HG03103 (cell line): ENCODE measurements around the gene SERPINB8.
"Not testable (repeated sequence)": the region's sequence is repeated elsewhere in the genome, so short reads cannot be mapped to it uniquely, and the experiment has no call there.

Experiments used
- ATAC-seq: cut with Tn5 transposase; IDR thresholded peaks from one replicate; pipeline ENCODE4 v1.9.1; 2021; ENCODE audit warnings: low read depth; ENCODE audit not compliant: unreplicated experiment

Gene SERPINB8, protein sequence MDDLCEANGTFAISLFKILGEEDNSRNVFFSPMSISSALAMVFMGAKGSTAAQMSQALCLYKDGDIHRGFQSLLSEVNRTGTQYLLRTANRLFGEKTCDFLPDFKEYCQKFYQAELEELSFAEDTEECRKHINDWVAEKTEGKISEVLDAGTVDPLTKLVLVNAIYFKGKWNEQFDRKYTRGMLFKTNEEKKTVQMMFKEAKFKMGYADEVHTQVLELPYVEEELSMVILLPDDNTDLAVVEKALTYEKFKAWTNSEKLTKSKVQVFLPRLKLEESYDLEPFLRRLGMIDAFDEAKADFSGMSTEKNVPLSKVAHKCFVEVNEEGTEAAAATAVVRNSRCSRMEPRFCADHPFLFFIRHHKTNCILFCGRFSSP

DNA sequence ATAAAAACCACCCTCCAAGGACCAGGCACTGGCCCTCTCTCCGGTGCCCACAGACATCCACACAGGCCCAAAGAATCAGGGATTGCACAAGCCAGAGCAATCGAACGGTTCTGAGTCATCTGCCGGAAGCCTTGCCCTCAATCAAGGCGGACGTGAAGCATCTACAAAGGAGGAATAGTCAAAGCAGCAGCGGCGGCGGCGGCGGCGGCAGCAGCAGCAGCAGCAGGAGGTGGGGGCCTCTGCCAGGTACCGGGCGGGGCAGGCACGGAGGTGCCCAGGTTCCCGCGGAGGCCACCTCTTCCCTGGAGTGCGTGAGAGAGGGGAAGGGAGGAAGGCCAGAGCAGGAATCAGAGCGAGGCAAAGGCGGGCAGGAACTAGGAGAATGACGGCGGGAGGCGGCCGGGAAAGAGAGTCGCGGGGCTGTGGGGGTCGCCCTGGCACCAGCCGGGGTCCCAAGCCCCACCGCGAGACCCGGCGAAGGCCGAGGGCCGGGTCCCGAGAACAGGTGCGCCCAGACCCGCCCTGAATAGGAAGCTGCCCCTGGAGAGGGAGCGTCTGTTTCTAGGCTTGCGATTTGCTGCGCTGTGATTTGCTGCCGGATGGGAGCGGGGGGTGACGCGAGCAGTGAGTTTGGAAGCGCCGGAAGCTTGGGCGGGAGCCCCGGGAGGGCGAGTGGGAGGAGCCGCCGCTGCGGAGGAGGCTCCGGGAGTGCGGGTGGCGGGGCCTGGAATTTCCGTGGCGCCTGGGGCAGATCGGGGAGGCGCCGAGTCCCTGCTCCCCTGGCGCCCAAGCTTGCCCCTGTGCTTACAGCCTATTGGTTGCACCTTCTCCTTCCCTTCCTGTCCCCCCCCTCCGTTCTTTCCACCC is at the start of gene SERPINB8:
TSS of gene SERPINB8 (plus strand) at position 140 of the 867 bp plus-strand sequence. CDS start 8,228 bp downstream, outside the sequence.
- peak; percentile 88 for ATAC-seq

- no peak for ATAC-seq
These were observed 47.8 kb upstream of the SERPINB8 start for GRCh38 chr18:63922049-63922448.

DNA sequence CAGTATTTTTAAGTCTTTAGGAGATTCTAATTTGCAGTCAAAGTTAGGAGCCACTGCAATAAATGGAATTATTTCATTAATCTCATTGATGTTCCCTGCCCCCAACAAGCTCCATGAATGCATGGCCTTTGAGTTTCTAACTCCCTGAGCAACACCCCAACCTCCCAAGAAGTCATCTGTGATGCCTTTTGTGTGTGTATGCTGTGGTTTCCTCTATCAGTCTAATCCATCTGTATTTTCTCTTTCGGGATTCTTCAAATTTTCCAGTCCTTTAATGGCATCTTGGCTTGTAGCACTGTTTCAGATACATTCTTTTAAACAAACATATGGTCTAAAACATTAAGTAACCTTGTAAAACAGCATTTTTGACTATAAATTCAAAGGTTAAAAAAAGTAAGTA is 45.3 kb upstream of the SERPINB8 start:
- ATAC-seq, result no peak

DNA sequence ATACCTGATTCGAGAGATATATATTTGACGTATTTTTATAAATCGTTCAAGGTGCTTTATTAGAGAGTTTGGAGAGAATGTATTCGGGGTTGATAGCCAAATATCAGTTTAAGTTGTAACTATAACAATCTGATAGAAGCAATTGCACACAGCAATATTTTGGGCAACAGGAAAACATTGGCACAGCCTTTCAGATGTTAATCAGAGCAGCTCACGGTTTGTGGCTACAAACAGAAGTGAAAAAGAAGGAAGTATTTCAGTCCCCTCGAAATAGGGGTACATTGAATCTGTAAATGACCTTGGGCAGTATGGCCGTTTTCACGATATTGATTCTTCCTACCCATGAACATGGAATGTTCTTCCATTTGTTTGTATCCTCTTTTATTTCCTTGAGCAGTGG is 41.5 kb upstream of the SERPINB8 start:
- no peak for ATAC-seq

DNA sequence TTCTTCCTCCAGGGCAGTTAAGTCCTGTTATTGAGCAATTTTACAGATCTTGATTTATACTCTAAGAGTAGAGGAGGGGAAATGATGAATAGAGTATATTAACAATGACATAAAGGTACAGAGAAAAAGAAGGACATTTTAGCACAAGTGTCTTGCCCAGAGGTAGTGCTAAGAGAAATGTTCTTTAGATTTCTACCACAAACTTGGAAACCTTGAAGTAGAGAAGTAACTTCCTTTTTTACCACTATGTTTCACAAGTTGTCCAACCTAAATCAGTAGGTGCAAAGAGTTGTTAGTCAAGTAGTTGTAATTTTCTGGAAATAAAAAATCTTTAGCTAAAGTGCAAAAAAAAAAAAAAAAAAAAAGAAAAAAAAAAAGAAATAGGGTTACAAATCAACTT is 40.5 kb upstream of the SERPINB8 start:
- ATAC-seq, result not testable (repeated sequence)

DNA sequence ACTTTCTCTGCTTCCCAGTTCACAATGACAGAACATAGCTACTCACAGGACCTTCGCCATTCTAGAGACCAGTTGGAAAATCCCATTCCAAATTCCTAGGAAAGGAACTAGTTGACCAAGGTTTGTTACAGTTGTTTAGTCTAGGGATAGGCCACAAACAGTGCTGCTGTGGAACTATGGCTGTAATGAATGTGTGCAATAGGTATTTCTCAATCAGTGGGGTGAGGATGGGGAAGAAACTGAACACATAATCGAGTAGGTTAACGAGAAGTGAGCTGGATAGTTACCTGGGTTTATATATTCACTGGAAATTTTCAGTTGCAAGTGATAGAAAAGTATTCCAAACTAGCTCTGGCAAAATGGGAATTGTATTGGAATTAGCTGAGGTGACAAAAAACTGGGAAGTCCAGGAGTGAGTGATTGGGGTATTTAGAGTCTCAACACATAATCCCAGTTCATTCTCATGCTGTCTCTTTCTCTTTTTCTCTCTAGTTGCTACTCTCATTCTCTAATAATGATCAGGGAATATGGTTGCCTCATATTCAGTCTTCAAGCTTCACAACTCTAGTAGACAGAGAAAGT is 39.0 kb upstream of the SERPINB8 start:
- no peak for ATAC-seq

- ATAC-seq, result peak; percentile 97
These were observed 33.5 kb upstream of the SERPINB8 start for GRCh38 chr18:63936156-63936931.

- peak; percentile 26 for ATAC-seq
These were observed 32.9 kb upstream of the SERPINB8 start for GRCh38 chr18:63936932-63937393.

DNA sequence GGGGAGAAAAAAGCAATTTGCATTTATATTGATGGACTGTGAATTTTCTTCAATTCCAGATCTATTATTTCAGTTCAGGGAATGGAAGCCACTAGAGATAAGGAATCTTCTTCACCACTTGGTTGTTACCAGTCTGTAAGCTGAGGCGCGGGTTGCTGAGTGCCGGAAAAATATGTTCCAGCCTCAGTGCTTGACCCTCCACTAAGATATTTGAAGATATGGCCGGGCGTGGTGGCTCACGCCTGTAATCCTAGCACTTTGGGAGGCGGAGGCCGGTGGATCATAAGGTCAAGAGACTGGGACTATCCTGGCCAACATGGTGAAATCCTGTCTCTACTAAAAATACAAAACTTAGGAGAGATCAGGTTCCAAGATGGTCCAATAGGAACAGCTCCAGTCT is 29.9 kb upstream of the SERPINB8 start:
- no peak for ATAC-seq

DNA sequence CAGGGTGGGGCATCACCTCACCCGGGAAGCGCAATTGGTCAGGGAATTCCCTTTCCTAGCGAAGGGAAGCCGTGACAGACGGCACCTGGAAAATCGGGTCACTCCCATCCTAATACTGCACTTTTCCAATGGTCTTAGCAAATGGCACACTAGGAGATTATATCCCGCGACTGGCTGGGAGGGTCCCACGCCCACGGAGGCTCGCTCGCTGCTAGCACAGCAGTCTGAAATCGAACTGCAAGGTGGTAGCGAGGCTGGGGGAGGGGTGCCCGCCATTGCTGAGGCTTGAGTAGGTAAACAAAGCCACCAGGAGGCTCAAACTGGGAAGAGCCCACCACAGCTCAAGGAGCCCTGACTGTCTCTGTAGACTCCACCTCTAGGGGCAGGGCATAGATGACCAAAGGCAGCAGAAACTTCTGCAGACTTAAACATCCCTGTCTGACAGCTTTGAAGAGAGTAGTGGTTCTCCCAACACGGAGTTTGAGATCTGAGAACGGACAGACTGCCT is 29.3 kb upstream of the SERPINB8 start:
- ATAC-seq, result not testable (repeated sequence)

DNA sequence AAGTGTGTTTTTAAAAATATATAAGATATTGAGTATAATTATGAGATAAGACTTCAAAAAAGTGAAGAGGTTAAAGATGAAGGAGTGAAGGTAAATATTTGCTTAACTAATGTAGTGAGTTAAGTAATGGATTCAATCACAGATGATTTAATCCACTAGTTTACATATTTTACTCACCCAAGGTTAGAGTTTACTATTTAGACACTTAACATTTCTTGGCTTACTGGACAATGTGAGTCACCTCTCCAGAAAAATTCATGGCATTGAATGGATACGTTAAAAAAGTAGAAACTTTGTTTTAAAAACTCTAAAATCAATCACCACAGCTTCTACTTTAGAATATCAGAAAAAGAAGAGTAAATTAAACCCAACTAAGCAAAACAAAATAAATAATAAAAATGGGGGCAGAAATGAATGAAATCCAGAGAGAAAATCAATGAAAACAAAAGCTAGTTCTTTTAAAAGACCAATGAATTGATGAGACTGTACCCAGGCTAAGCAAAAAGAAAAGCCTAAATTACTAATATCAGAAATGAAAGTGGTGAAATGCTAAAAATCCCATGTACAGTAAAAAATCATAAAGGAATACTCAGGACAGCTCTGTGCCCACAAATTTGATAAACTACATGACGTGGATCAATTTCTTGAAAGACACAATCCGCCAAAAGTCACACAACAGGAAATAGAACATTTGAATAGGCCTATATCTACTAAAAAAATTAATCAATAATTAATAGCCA is 22.7 kb upstream of the SERPINB8 start:
- no peak for ATAC-seq

DNA sequence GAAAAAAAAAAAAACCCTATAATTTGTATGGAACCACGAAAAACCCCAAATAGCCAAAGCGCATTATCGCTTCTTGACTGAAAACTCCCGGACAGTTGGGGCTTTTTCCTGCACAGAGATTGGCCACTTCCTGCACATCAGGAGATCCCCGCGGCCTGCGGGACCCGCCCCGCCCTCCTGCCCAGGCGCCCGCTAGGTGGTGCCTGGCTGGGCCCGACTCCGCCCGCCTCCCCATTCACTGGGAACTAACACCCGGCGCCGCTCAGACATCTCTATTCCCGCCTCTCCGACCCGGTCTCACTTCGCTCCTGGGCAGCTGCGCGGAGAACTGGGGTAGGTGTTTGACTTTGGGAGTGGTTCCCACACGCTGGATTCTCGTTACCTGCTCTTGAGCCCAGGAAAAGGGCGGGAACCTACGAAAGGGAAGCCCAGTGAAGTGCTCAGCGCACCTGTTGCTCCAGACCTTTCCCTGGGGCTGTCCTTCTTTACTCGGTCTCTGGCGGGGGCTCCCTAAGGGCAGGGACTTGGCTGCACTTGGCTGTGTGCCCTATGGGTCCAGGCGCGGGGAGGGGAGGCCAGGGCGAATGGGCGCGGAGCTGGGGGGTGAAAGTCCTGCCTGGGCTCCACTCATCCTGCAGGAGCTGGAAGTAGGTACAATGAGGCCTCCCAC is 20.7 kb upstream of the SERPINB8 start, which contains the start of gene HMSD:
TSS of gene HMSD (plus strand) at position 234 of the 670 bp plus-strand sequence. CDS start 4,155 bp downstream, outside the sequence.
- ATAC-seq, result peak; percentile 86

- peak; percentile 43 for ATAC-seq
These were observed 18.6 kb upstream of the SERPINB8 start for GRCh38 chr18:63951302-63951705.

DNA sequence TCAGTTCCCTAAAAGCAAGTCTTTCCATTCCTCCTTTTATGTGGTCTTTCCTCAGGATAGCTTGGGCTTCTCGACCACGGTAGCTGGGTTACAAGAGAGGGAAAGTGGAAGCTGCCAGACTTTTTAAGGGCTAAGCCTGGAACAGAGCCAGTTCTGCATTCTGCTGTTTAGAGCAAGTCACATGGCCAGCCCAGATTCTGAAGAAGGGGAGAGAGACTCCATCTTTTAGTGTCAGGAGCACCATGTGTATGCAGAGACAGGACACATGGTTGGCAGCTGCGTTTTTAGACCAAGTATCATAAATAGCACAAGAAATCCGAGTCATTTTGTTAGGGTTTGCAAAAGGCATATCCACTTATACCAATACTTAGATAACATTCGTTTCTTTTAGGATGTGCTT is 16.1 kb upstream of the SERPINB8 start:
- no peak for ATAC-seq

- no peak for ATAC-seq
These were observed 13.1 kb upstream of the SERPINB8 start for GRCh38 chr18:63956755-63957154.

GRCh38 chr18:63960891-63961290 is 9.0 kb upstream of the SERPINB8 start:
- ATAC-seq, result no peak

DNA sequence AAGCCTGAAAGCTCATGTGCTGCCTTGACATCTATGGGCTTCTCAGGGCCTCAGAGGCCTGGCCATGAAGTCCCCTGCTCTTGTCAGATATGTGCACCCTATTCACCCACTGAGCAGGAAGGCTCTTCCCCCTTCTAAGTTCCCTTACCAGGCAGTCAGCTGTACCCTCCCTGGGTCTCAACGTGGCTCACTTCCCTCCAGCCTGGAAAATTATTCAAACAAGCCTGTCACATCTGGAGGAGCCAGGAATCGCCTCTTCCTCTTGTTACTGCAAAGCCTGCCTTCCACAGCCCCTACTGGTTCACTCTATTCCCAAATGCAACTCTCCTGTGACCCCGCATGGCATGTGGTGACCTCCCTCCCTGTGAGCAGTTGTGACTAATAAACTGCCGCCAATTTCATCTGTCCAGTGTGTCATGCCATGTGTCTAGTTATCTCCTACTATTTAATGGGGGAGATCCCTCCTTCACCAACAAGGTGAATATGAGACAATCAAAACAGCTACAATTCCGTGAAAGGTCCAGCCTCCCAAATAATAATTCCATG is 8.4 kb upstream of the SERPINB8 start:
- ATAC-seq, result no peak

- no peak for ATAC-seq
These were observed 7.7 kb upstream of the SERPINB8 start for GRCh38 chr18:63962137-63962536.
